Gastroesophageal sphincter (tissue), 4 donors: Measurements from ENCODE around the gene KCTD17. TPM values are rescaled to one million over a fixed set of nuclear protein-coding genes. Genes with fewer than 3 reads are reported as not detected.

Experiments used
- ATAC-seq: fragments of 150-250 bp; one replicate; pipeline ENCODE4 v1.9.1; 2016; ENCODE audit warnings: mild to moderate bottlenecking, moderate library complexity
- H3K27ac ChIP-seq, 4 donors: fragments of 200-600 bp; sonication (generic) in 3 of 4; 1 replicate in 3 of 4; 2 replicates in 1 of 4; pipeline ENCODE4 v1.5.1; 2016 to 2019
- H3K27me3 ChIP-seq: fragments of 200-600 bp; sonication (generic); one replicate; pipeline ENCODE4 v1.5.1; 2019
- H3K36me3 ChIP-seq, 2 donors: fragments of 200-600 bp; sonication (generic); one replicate each; pipeline ENCODE4 v1.5.1; 2019; ENCODE audit warnings: control low read depth in 1 of 2
- H3K4me1 ChIP-seq, 3 donors: fragments of 200-600 bp; sonication (generic); 1 replicate in 2 of 3; 2 replicates in 1 of 3; pipeline ENCODE4 v1.5.1; 2016 to 2019; ENCODE audit warnings: control low read depth in 2 of 3
- H3K4me3 ChIP-seq, 2 donors: fragments of 200-600 bp; sonication (generic); one replicate each; pipeline ENCODE4 v1.5.1; 2019; ENCODE audit warnings: mild to moderate bottlenecking in 1 of 2, moderate library complexity in 1 of 2
- H3K9me3 ChIP-seq, 3 donors: fragments of 200-600 bp; sonication (generic); one replicate each; pipeline ENCODE4 v1.5.1; 2017 to 2019; ENCODE audit warnings: control low read depth in 2 of 3
- CTCF ChIP-seq, 4 experiments: fragments of 200-600 bp in 2 of 4; fragments of 450-650 bp in 2 of 4; sonication (generic) in 1 of 4; IDR thresholded peaks; one replicate each; pipeline ENCODE4 v1.5.1; 2017 to 2019; ENCODE audit warnings: antibody characterized with exemption in 4 of 4, mild to moderate bottlenecking in 2 of 4, moderate library complexity in 2 of 4
- EP300 ChIP-seq: sonication (generic); formaldehyde crosslinking; IDR thresholded peaks from one replicate; pipeline ENCODE4 v1.6.1; 2017; ENCODE audit warnings: antibody characterized with exemption, mild to moderate bottlenecking
- POLR2A ChIP-seq, 2 donors: fragments of 450-650 bp; IDR thresholded peaks; one replicate each; pipeline ENCODE4 v1.6.1; 2017; ENCODE audit warnings: antibody characterized with exemption in 2 of 2, mild to moderate bottlenecking in 2 of 2, moderate library complexity in 1 of 2
- POLR2AphosphoS5 ChIP-seq: sonication (generic); formaldehyde crosslinking; IDR thresholded peaks from one replicate; pipeline ENCODE4 v1.6.1; 2017; ENCODE audit warnings: antibody characterized with exemption
- WGBS, 2 donors: methylation state at CpG; one replicate each; pipeline ENCODE4 v1.1.5; 2018; ENCODE audit warnings: low coverage in 1 of 2; 5-methylcytosine and 5-hydroxymethylcytosine counted together
- total RNA-seq, 4 donors: library from RNA; depleted of rRNA; stranded (reverse); fragments of >200 nt; gene quantifications; one replicate each; pipeline ENCODE4 v1.1.0, GENCODE V29; 2016

The KCTD17 gene
- total RNA-seq, 4 donors from 2014 or later, result 23.3 to 33.2 (median 29.3) TPM

GRCh38 chr22:37100589-37101127 is 49.1 kb downstream of the KCTD17 start:
- ATAC-seq, result no peak
- Histone ChIP-seq H3K36me3 (no peaks in the 10 kb centered on the region), H3K4me3 (no peak overlapping the region), H3K4me1 (no peaks in the 10 kb centered on the region), H3K9me3 (no peaks in the 10 kb centered on the region), H3K27me3 (peaks cover 73% of the 10 kb centered on the region), H3K27ac (no peak overlapping the region)
- TF ChIP-seq POLR2AphosphoS5, result no peak
- no peak for TF ChIP-seq EP300
- no peak for TF ChIP-seq CTCF (IDR thresholded peaks at IDR 0.05)
- TF ChIP-seq POLR2A (IDR thresholded peaks at IDR 0.05), result no peak
- WGBS, 2 donors, result 63 to 89% methylated on average over 3 to 8 of the region's 8 CpGs

- Histone ChIP-seq H3K27ac (no peak overlapping the region), H3K4me3 (no peak overlapping the region), H3K27me3 (peaks cover 71% of the 10 kb centered on the region), H3K4me1 (no peaks in the 10 kb centered on the region), H3K36me3 (no peaks in the 10 kb centered on the region), H3K9me3 (no peaks in the 10 kb centered on the region)
- no peak for TF ChIP-seq POLR2AphosphoS5
- no peak for TF ChIP-seq CTCF (IDR thresholded peaks at IDR 0.05)
- no peak for TF ChIP-seq POLR2A (IDR thresholded peaks at IDR 0.05)
- no peak for TF ChIP-seq EP300
- 63 to 88% methylated on average over 2 to 4 of the region's 10 CpGs for WGBS, 2 donors
- ATAC-seq, result no peak
Observed at GRCh38 chr22:37101311-37102066, 49.9 kb downstream of the KCTD17 start.

GRCh38 chr22:37103151-37103550 is 51.6 kb downstream of the KCTD17 start:
- no peaks in the 10 kb centered on the region for H3K4me1 ChIP-seq
- no peaks in the 10 kb centered on the region for H3K36me3 ChIP-seq
- WGBS, 2 donors, result no CpG with 5 or more reads among the region's 18 CpGs
- H3K27me3 ChIP-seq, result peaks cover 65% of the 10 kb centered on the region
- no peaks in the 10 kb centered on the region for H3K9me3 ChIP-seq
- H3K27ac ChIP-seq, result no peak overlapping the region
- no peak overlapping the region for H3K4me3 ChIP-seq
- TF ChIP-seq POLR2A (IDR thresholded peaks at IDR 0.05) (no peak), CTCF (IDR thresholded peaks at IDR 0.05) (no peak), POLR2AphosphoS5 (no peak), EP300 (no peak)
- ATAC-seq, result no peak

GRCh38 chr22:37103656-37104452 is 52.3 kb downstream of the KCTD17 start:
- TF ChIP-seq POLR2A (IDR thresholded peaks at IDR 0.05), result no peak
- no peak for TF ChIP-seq CTCF (IDR thresholded peaks at IDR 0.05)
- no peak for TF ChIP-seq EP300
- TF ChIP-seq POLR2AphosphoS5, result no peak
- ATAC-seq, result no peak
- no peaks in the 10 kb centered on the region for H3K36me3 ChIP-seq
- 59 to 71% methylated on average over 1 to 12 of the region's 14 CpGs for WGBS, 2 donors
- no peak overlapping the region for H3K27ac ChIP-seq
- H3K9me3 ChIP-seq, result no peaks in the 10 kb centered on the region
- peaks cover 65% of the 10 kb centered on the region for H3K27me3 ChIP-seq
- H3K4me3 ChIP-seq, result no peak overlapping the region
- no peaks in the 10 kb centered on the region for H3K4me1 ChIP-seq
